GM21390 (cell line): ENCODE measurements around the gene TNIP3.
A peak's percentile ranks its signal among the peaks of the same experiment; 100 is the strongest.
"Not testable (repeated sequence)": the region's sequence is repeated elsewhere in the genome, so short reads cannot be mapped to it uniquely, and the experiment has no call there.

Experiments
- ATAC-seq: cut with Tn5 transposase; IDR thresholded peaks from one replicate; pipeline ENCODE4 v1.9.1; 2021; ENCODE audit not compliant: unreplicated experiment

The TNIP3 gene

GRCh38 chr4:121180558-121180957, 16.4 kb upstream of the TNIP3 start:
- ATAC-seq = no peak

- no peak for ATAC-seq
These were observed 13.4 kb upstream of the TNIP3 start for GRCh38 chr4:121177246-121178137.

- ATAC-seq = no peak
These were observed 12.2 kb upstream of the TNIP3 start for GRCh38 chr4:121176082-121176934.

GRCh38 chr4:121171477-121171876, 7.4 kb upstream of the TNIP3 start:
- not testable (repeated sequence) for ATAC-seq

- peak; percentile 85 for ATAC-seq
These were observed 4.5 kb upstream of the TNIP3 start for GRCh38 chr4:121168446-121169281.

GRCh38 chr4:121166976-121167375, 2.9 kb upstream of the TNIP3 start:
- no peak for ATAC-seq

- no peak for ATAC-seq
These were observed 1.1 kb upstream of the TNIP3 start for GRCh38 chr4:121165206-121165605.

- ATAC-seq = no peak
These were observed 7.0 kb downstream of the TNIP3 start for GRCh38 chr4:121156822-121157769.

GRCh38 chr4:121155893-121156292, 8.2 kb downstream of the TNIP3 start:
- no peak for ATAC-seq

GRCh38 chr4:121154103-121154515, 10.0 kb downstream of the TNIP3 start:
- ATAC-seq = peak; percentile 45

- ATAC-seq = no peak
These were observed 12.2 kb downstream of the TNIP3 start for GRCh38 chr4:121151942-121152341.

- ATAC-seq = no peak
These were observed 13.6 kb downstream of the TNIP3 start for GRCh38 chr4:121150486-121150885.

GRCh38 chr4:121150003-121150402, 14.1 kb downstream of the TNIP3 start:
- no peak for ATAC-seq

GRCh38 chr4:121148621-121149020, 15.5 kb downstream of the TNIP3 start:
- ATAC-seq = no peak

- no peak for ATAC-seq
These were observed 16.1 kb downstream of the TNIP3 start for GRCh38 chr4:121148000-121148399.

GRCh38 chr4:121146530-121146929, 17.6 kb downstream of the TNIP3 start:
- no peak for ATAC-seq

GRCh38 chr4:121145430-121145829, 18.7 kb downstream of the TNIP3 start:
- ATAC-seq = no peak

- no peak for ATAC-seq
These were observed 20.1 kb downstream of the TNIP3 start for GRCh38 chr4:121144021-121144420.

GRCh38 chr4:121143131-121143530, 21.0 kb downstream of the TNIP3 start:
- ATAC-seq = no peak
